GM13976 (cell line): ENCODE measurements around the gene NCAM2.

Experiments
- DNase-seq: peaks from one replicate; pipeline ENCODE4 v3.0.0; 2012; ENCODE audit warnings: low spot score
- CTCF ChIP-seq: IDR thresholded peaks from 2 replicates; pipeline ENCODE4 v1.5.1; 2012; ENCODE audit warnings: borderline replicate concordance, mild to moderate bottlenecking; ENCODE audit not compliant: insufficient read depth; ENCODE audit errors: extremely low read depth, missing control alignments, control extremely low read depth
- in situ Hi-C: fragments of 300-500 bp; cut with MboI; formaldehyde crosslinking; loops from one replicate; pipeline ENCODE4 v1.12.0; 2022; ENCODE audit warnings: low sequenced_read_pairs, mixed read lengths, inconsistent platforms; ENCODE audit not compliant: unreplicated experiment

Gene NCAM2

GRCh38 chr21:20994790-20995189, 3.4 kb upstream of the NCAM2 start:
- no peak for DNase-seq
- TF ChIP-seq CTCF, result no peak
- in situ Hi-C loops, result no loop called here

- TF ChIP-seq CTCF, result no peak
- in situ Hi-C loops, result no loop called here
- DNase-seq, result no peak
Measured at GRCh38 chr21:20996421-20997310, 1.5 kb upstream of the NCAM2 start.

GRCh38 chr21:20997311-20997635, 936 bp upstream of the NCAM2 start:
- no peak for DNase-seq
- no peak for TF ChIP-seq CTCF
- in situ Hi-C loops, result no loop called here

- no peak for TF ChIP-seq CTCF
- DNase-seq, result no peak
- in situ Hi-C loops, result no loop called here
Measured at GRCh38 chr21:20998456-20998789, 214 bp downstream of the NCAM2 start.

GRCh38 chr21:20998886-20999285, 677 bp downstream of the NCAM2 start:
- no peak for TF ChIP-seq CTCF
- in situ Hi-C loops, result no loop called here
- no peak for DNase-seq

- in situ Hi-C loops, result no loop called here
- DNase-seq, result peak; percentile 46
- peak; percentile 44 for TF ChIP-seq CTCF
Measured at GRCh38 chr21:20999659-21000058, 1.4 kb downstream of the NCAM2 start.
